HCT116 (cell line): ENCODE measurements around the gene KRT33A. TPM values are rescaled to one million over a fixed set of nuclear protein-coding genes. Genes with fewer than 3 reads are reported as not detected.

Experiments used
- ATAC-seq: fragments of 200-7000 bp; cut with Tn5 transposase; 2 replicates; pipeline ENCODE4 v1.9.1; 2020; ENCODE audit warnings: mild to moderate bottlenecking, moderate library complexity
- BruUV-seq: library from RNA; stranded (reverse); fragments of 400-500 nt; replicated peaks from 2 replicates; lab custom pipeline; 2021; lab: Mats Ljungman, UMichigan
- CTCF ChIA-PET: fragments of 300-600 bp; sonication (Branson Sonifier 250); formaldehyde crosslinking; loops from one replicate; lab custom pipeline; 2021; ENCODE audit warnings: antibody characterized with exemption; lab: Charles Lee
- POLR2A ChIA-PET: fragments of 300-600, 350-600 bp; sonication (Branson Sonifier 250); formaldehyde crosslinking; loops from one replicate; lab custom pipeline; 2021; ENCODE audit warnings: antibody characterized with exemption; lab: Charles Lee
- RAD21 ChIA-PET, 2 experiments: fragments of 300-600 bp; sonication (Branson Sonifier 250); formaldehyde crosslinking; loops; one replicate each; lab custom pipeline; 2023; ENCODE audit warnings: low total read pairs in 2 of 2; ENCODE audit not compliant: uncharacterized antibody in 2 of 2, unreplicated experiment in 2 of 2, low non-redundant PET in 1 of 2; lab: Charles Lee
- DNase-seq: peaks from one replicate; pipeline ENCODE4 v3.0.0-alpha.2; 2010; ENCODE audit warnings: low read depth, low spot score
- H2AFZ ChIP-seq: fragments of 200-600 bp; shearing (Covaris generic), sonication (generic); 2 replicates; pipeline ENCODE4 v1.6.1; 2017; ENCODE audit warnings: low read depth, mixed run types, mixed read lengths, antibody characterized with exemption, low read length; ENCODE audit not compliant: poor library complexity, severe bottlenecking
- H3K27ac ChIP-seq: 2 replicates; pipeline ENCODE4 v1.5.1; 2012; ENCODE audit warnings: low read depth, low read length
- H3K27me3 ChIP-seq: fragments of 200-600 bp; sonication (generic); 2 replicates; pipeline ENCODE4 v1.6.1; 2016; ENCODE audit warnings: mixed run types, low read length, mixed read lengths; ENCODE audit not compliant: insufficient read depth
- H3K36me3 ChIP-seq, 2 experiments: fragments of 200-500 bp in 1 of 2; fragments of 200-600 bp in 1 of 2; sonication (Bioruptor generic) in 1 of 2; sonication (generic) in 1 of 2; 2 replicates each; pipeline versions ENCODE4 v1.5.1 to v1.6.1; 2014 to 2016; ENCODE audit warnings: low read length in 2 of 2, inconsistent platforms in 1 of 2, mixed read lengths in 1 of 2, mixed run types in 1 of 2; ENCODE audit not compliant: insufficient read depth in 2 of 2, control insufficient read depth in 1 of 2
- H3K4me1 ChIP-seq, 2 experiments: fragments of 200-600 bp in 1 of 2; sonication (generic) in 1 of 2; 2 replicates each; pipeline versions ENCODE4 v1.5.1 to v1.6.1; 2012 to 2017; ENCODE audit warnings: low read length in 2 of 2, inconsistent platforms in 1 of 2, mild to moderate bottlenecking in 1 of 2, mixed read lengths in 1 of 2, mixed run types in 1 of 2, moderate library complexity in 1 of 2; ENCODE audit not compliant: insufficient read depth in 2 of 2, control insufficient read depth in 1 of 2
- H3K4me2 ChIP-seq: fragments of 200-600 bp; sonication (generic); 2 replicates; pipeline ENCODE4 v1.6.1; 2017; ENCODE audit warnings: mixed run types, low read length, mixed read lengths
- H3K4me3 ChIP-seq, 2 experiments: fragments of 200-600 bp in 1 of 2; sonication (generic) in 1 of 2; replicated peaks in 1 of 2; 2 replicates each; pipeline ENCODE4 v1.5.1; 2011 to 2016; ENCODE audit warnings: low read length in 2 of 2, control low read depth in 1 of 2, low read depth in 1 of 2, mild to moderate bottlenecking in 1 of 2, mixed read lengths in 1 of 2, mixed run types in 1 of 2
- H3K79me2 ChIP-seq: fragments of 200-600 bp; sonication (generic); 2 replicates; pipeline ENCODE4 v1.6.1; 2017; ENCODE audit warnings: mild to moderate bottlenecking, mixed run types, low read length, moderate library complexity, mixed read lengths; ENCODE audit not compliant: insufficient read depth
- H3K9ac ChIP-seq: fragments of 200-600 bp; sonication (generic); 2 replicates; pipeline ENCODE4 v1.6.1; 2016; ENCODE audit warnings: low read length, mixed read lengths
- H3K9me2 ChIP-seq: fragments of 200-600 bp; sonication (generic), shearing (Covaris generic); 2 replicates; pipeline ENCODE4 v1.6.1; 2017; ENCODE audit warnings: mixed run types, mild to moderate bottlenecking, moderate library complexity; ENCODE audit not compliant: insufficient read depth
- H3K9me3 ChIP-seq, 2 experiments: fragments of 200-500 bp in 1 of 2; fragments of 200-600 bp in 1 of 2; sonication (Bioruptor generic) in 1 of 2; sonication (generic) in 1 of 2; 2 replicates each; pipeline ENCODE4 v1.6.1; 2014 to 2017; ENCODE audit warnings: low read length in 2 of 2, mixed read lengths in 2 of 2, inconsistent platforms in 1 of 2, low read depth in 1 of 2, mild to moderate bottlenecking in 1 of 2, mixed run types in 1 of 2, moderate library complexity in 1 of 2; ENCODE audit not compliant: control insufficient read depth in 1 of 2, insufficient read depth in 1 of 2
- H4K20me1 ChIP-seq: fragments of 200-600 bp; sonication (generic), shearing (Covaris generic); 2 replicates; pipeline ENCODE4 v1.6.1; 2017; ENCODE audit warnings: mixed run types, mild to moderate bottlenecking, moderate library complexity; ENCODE audit not compliant: insufficient read depth
- CBX3 ChIP-seq: IDR thresholded peaks from 2 replicates; pipeline ENCODE4 v1.6.1; 2012; ENCODE audit warnings: low read depth
- CEBPB ChIP-seq: IDR thresholded peaks from 2 replicates; pipeline ENCODE4 v1.6.1; 2012; ENCODE audit warnings: low read depth
- CTCF ChIP-seq, 3 experiments: fragments of 200-600 bp in 1 of 3; sonication (generic) in 1 of 3; IDR thresholded peaks in 2 of 3; conservative IDR thresholded peaks in 1 of 3; 2 replicates each; pipeline ENCODE4 v1.5.1; 2012 to 2017; ENCODE audit warnings: low read depth in 2 of 3, low read length in 2 of 3, antibody characterized with exemption in 1 of 3, borderline replicate concordance in 1 of 3, control low read depth in 1 of 3, mild to moderate bottlenecking in 1 of 3, mixed read lengths in 1 of 3, mixed run types in 1 of 3, moderate library complexity in 1 of 3; ENCODE audit not compliant: insufficient read depth in 1 of 3
- EGR1 ChIP-seq: IDR thresholded peaks from 2 replicates; pipeline ENCODE4 v1.6.1; 2012; ENCODE audit warnings: low read depth
- ELF1 ChIP-seq: IDR thresholded peaks from 2 replicates; pipeline ENCODE4 v1.6.1; 2012; ENCODE audit warnings: low read depth, borderline replicate concordance
- EZH2 ChIP-seq: fragments of 200-600 bp; sonication (generic); IDR thresholded peaks from 2 replicates; pipeline ENCODE4 v1.6.1; 2017; ENCODE audit warnings: antibody characterized with exemption, mixed run types
- EZH2phosphoT487 ChIP-seq: fragments of 200-600 bp; IDR thresholded peaks from 2 replicates; pipeline ENCODE4 v1.6.1; 2018; ENCODE audit warnings: antibody characterized with exemption, borderline replicate concordance
- FOSL1 ChIP-seq: IDR thresholded peaks from 2 replicates; pipeline ENCODE4 v1.6.1; 2012; ENCODE audit warnings: low read depth
- POLR2A ChIP-seq: IDR thresholded peaks from 2 replicates; pipeline ENCODE4 v1.7.0; 2011; ENCODE audit warnings: borderline replicate concordance; ENCODE audit not compliant: insufficient read depth, insufficient read length; ENCODE audit errors: extremely low read depth
- POLR2AphosphoS5 ChIP-seq: IDR thresholded peaks from 2 replicates; pipeline ENCODE4 v1.6.1; 2011; ENCODE audit warnings: mild to moderate bottlenecking, low read depth, low read length, moderate library complexity
- RAD21 ChIP-seq: IDR thresholded peaks from 2 replicates; pipeline ENCODE4 v1.6.1; 2012; ENCODE audit warnings: low read depth, mild to moderate bottlenecking
- REST ChIP-seq: IDR thresholded peaks from 2 replicates; pipeline ENCODE4 v1.6.1; 2012; ENCODE audit warnings: low read depth
- SIN3A ChIP-seq: IDR thresholded peaks from 2 replicates; pipeline ENCODE4 v1.6.1; 2012; ENCODE audit warnings: low read depth
- SP1 ChIP-seq: IDR thresholded peaks from 2 replicates; pipeline ENCODE4 v1.6.1; 2012; ENCODE audit warnings: low read depth
- SRF ChIP-seq: IDR thresholded peaks from 2 replicates; pipeline ENCODE4 v1.6.1; 2012; ENCODE audit warnings: low read depth
- TCF7L2 ChIP-seq: IDR thresholded peaks from 2 replicates; pipeline ENCODE4 v1.7.0; 2011; ENCODE audit warnings: borderline replicate concordance, inconsistent platforms; ENCODE audit not compliant: insufficient read depth, insufficient read length; ENCODE audit errors: extremely low read depth
- YY1 ChIP-seq: IDR thresholded peaks from 2 replicates; pipeline ENCODE4 v1.6.1; 2011; ENCODE audit warnings: low read length, low read depth, moderate library complexity, mild to moderate bottlenecking; ENCODE audit not compliant: insufficient replicate concordance; ENCODE audit errors: extremely low read depth
- ZFX ChIP-seq: fragments of 450-650 bp; IDR thresholded peaks from 2 replicates; pipeline ENCODE4 v1.6.1; 2017
- ZNF274 ChIP-seq: fragments of 200-500 bp; sonication (Bioruptor generic); IDR thresholded peaks from 2 replicates; pipeline ENCODE4 v1.6.1; 2014; ENCODE audit warnings: mild to moderate bottlenecking, low read depth, low read length, inconsistent platforms
- intact Hi-C: fragments of 100-400 bp; cut with micrococcal nuclease; formaldehyde crosslinking; loops from 2 replicates; pipeline ENCODE4 v1.10.0; 2022
- total RNA-seq: library from RNA; stranded (reverse); gene quantifications from one replicate; pipeline ENCODE4 v1.2.1, GENCODE V29; 2021; ENCODE audit not compliant: unreplicated experiment
- TF ChIP-seq, protein P1 (sequence below): IDR thresholded peaks from 2 replicates; pipeline ENCODE4 v1.6.1; 2012

Gene KRT33A
- total RNA-seq, 1 experiment from 2014 or later = not detected

DNA sequence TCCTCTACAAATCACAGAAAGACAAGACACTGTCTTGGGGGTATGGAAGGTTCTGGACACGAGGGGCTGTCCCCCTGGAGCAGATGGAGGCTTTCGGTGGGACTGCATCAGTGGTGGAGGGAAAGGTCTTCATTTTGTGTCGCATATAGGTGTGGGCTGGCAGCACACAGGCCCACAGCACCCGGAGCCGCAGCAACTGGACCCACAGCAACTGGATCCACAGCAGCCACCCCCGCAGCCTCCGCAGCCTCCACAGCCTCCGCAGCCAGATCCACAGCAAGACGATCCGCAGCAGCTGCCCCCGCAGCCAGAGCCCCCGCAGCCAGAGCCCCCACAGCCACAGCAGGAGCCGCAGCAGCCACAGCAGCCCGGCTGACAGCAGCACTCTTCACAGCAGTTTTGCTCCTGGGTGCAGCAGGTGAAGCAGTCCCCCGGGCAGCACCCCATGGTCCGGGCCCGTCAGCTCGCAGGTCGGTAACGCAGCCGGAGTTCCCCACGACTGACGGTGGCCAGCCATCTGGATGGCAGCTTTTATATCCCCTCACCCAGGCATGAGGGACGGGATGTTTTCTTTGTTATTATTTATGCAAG is 35.3 kb downstream of the KRT33A start, which contains the start of gene KRTAP17-1:
KRTAP17-1 (minus strand) TSS at position 507 of the 591 bp plus-strand sequence; CDS start at position 447, 60 bp downstream.
- Histone ChIP-seq H3K9ac (no peak within 1 kb of the TSS), H3K4me2 (no peak within 1 kb of the TSS), H3K27ac (no peak within 1 kb of the TSS), H2AFZ (no peak within 1 kb of the TSS), H3K4me1 (no peaks in the 10 kb centered on the region), H3K9me3 (peaks cover 4 to 17% of the 10 kb centered on the region in 2 experiments; a peak in 1 of 4 replicates), H3K27me3 (no peaks in the 10 kb centered on the region), H3K36me3 (no peaks in the 10 kb centered on the region), H3K9me2 (no peaks in the 10 kb centered on the region), H3K79me2 (no peaks in the 10 kb centered on the region), H3K4me3 (no peak within 1 kb of the TSS)
- intact Hi-C loops = no loop called here
- DNase-seq = no peak
- ChIA-PET CTCF (no interaction called here), POLR2A (no interaction called here), RAD21 (no interaction called here)
- no TSS peak for BruUV-seq
- TF ChIP-seq, protein P1, sequence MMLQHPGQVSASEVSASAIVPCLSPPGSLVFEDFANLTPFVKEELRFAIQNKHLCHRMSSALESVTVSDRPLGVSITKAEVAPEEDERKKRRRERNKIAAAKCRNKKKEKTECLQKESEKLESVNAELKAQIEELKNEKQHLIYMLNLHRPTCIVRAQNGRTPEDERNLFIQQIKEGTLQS = no peak
- TF ChIP-seq CEBPB (no peak), ELF1 (no peak), ZNF274 (no peak), EGR1 (no peak), EZH2 (no peak), CBX3 (no peak), POLR2AphosphoS5 (no peak), EZH2phosphoT487 (no peak), ZFX (no peak), RAD21 (no peak), SIN3A (no peak), YY1 (no peak), REST (no peak), POLR2A (no peak), TCF7L2 (no peak), SRF (no peak), SP1 (no peak), FOSL1 (no peak), CTCF (IDR thresholded peaks at IDR 0.05 in 2 of 3, conservative IDR thresholded peaks at IDR 0.05 in 1 of 3; ENCODE audit: borderline replicate concordance in 1 of 3, insufficient read depth in 1 of 3, low read depth in 2 of 3, low read length in 2 of 3) (no peak)
- TF ChIP-seq, all 23 proteins: peak for 0
- no peaks in the 10 kb centered on the region for H4K20me1 ChIP-seq
- no peak for ATAC-seq
